ENCODE results near the gene RTTN. TPM values are rescaled to one million over a fixed set of nuclear protein-coding genes. Genes with fewer than 3 reads are reported as not detected.
"Not testable (repeated sequence)": the region's sequence is repeated elsewhere in the genome, so short reads cannot be mapped to it uniquely, and the experiment has no call there.

Gene RTTN
- total RNA-seq, 1 donor from 2014 or later = 24.7 TPM

- Mint-ChIP-seq H3K27ac (peak overlapping the region; percentile 96), H3K4me1 (ENCODE audit: low read depth) (peaks cover 17% of the 10 kb centered on the region), H3K9me3 (ENCODE audit: low read depth) (peaks cover 23% of the 10 kb centered on the region), H3K27me3 (no peaks in the 10 kb centered on the region), H3K4me3 (ENCODE audit: low read depth) (peak overlapping the region; percentile 50), H3K36me3 (ENCODE audit: insufficient read depth) (peaks cover 3% of the 10 kb centered on the region)
- no peak for TF ChIP-seq CTCF (IDR thresholded peaks at IDR 0.05; ENCODE audit: unreplicated experiment)
- DNase-seq (ENCODE audit: low spot score, unreplicated experiment) = no peak
Measured at GRCh38 chr18:70243131-70243929, 37.8 kb upstream of the RTTN start.

- not testable (repeated sequence) for H3K27me3 Mint-ChIP-seq; H3K4me3 Mint-ChIP-seq (ENCODE audit: low read depth); H3K36me3 Mint-ChIP-seq (ENCODE audit: insufficient read depth); DNase-seq (ENCODE audit: low spot score, unreplicated experiment)
- peaks cover 32% of the 10 kb centered on the region for H3K9me3 Mint-ChIP-seq (ENCODE audit: low read depth)
- peak overlapping the region; percentile 67 for H3K27ac Mint-ChIP-seq
- peaks cover 17% of the 10 kb centered on the region for H3K4me1 Mint-ChIP-seq (ENCODE audit: low read depth)
Measured at GRCh38 chr18:70236921-70237320, 31.4 kb upstream of the RTTN start.

DNA sequence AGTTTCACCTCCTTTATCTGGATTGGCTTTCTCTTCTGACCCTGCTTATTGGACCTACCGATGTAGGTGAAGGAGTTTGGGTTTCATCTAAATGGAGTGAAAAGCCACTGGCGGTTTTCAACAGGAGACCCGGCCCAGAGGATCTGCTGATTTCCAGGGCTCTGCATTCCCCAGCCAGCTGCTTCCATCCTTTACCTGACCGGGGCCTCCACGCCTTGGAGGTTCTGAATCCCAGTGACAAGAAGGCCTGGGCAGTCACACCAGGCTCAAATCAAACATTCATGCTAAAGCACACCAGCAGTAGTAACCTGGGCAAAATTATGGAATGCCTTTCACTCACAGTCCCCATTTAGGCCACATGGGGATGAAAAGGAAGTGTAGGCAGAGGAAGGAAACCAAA is 30.0 kb upstream of the RTTN start:
- no peaks in the 10 kb centered on the region for H3K27me3 Mint-ChIP-seq
- peaks cover 17% of the 10 kb centered on the region for H3K4me1 Mint-ChIP-seq (ENCODE audit: low read depth)
- H3K4me3 Mint-ChIP-seq (ENCODE audit: low read depth) = no peak overlapping the region
- peaks cover 2% of the 10 kb centered on the region for H3K36me3 Mint-ChIP-seq (ENCODE audit: insufficient read depth)
- DNase-seq (ENCODE audit: low spot score, unreplicated experiment) = no peak
- peaks cover 24% of the 10 kb centered on the region for H3K9me3 Mint-ChIP-seq (ENCODE audit: low read depth)
- no peak overlapping the region for H3K27ac Mint-ChIP-seq
- TF ChIP-seq CTCF (IDR thresholded peaks at IDR 0.05; ENCODE audit: unreplicated experiment) = no peak

GRCh38 chr18:70234667-70235459 is 29.4 kb upstream of the RTTN start:
- Mint-ChIP-seq H3K9me3 (ENCODE audit: low read depth) (peaks cover 20% of the 10 kb centered on the region), H3K4me1 (ENCODE audit: low read depth) (peaks cover 17% of the 10 kb centered on the region), H3K36me3 (ENCODE audit: insufficient read depth) (peaks cover 2% of the 10 kb centered on the region), H3K27ac (peak overlapping the region; percentile 13), H3K4me3 (ENCODE audit: low read depth) (no peak overlapping the region), H3K27me3 (no peaks in the 10 kb centered on the region)
- no peak for DNase-seq (ENCODE audit: low spot score, unreplicated experiment)
- TF ChIP-seq CTCF (IDR thresholded peaks at IDR 0.05; ENCODE audit: unreplicated experiment) = no peak

- no peak for DNase-seq (ENCODE audit: low spot score, unreplicated experiment)
- Mint-ChIP-seq H3K4me3 (ENCODE audit: low read depth) (no peak overlapping the region), H3K27ac (no peak overlapping the region), H3K4me1 (ENCODE audit: low read depth) (peaks cover 16% of the 10 kb centered on the region), H3K36me3 (ENCODE audit: insufficient read depth) (peaks cover 2% of the 10 kb centered on the region), H3K27me3 (no peaks in the 10 kb centered on the region), H3K9me3 (ENCODE audit: low read depth) (peaks cover 15% of the 10 kb centered on the region)
- TF ChIP-seq CTCF (IDR thresholded peaks at IDR 0.05; ENCODE audit: unreplicated experiment) = no peak
Measured at GRCh38 chr18:70233974-70234373, 28.5 kb upstream of the RTTN start.
